GM12878 (cell line): ENCODE results near the gene HELZ. TPM values are rescaled to one million over a fixed set of nuclear protein-coding genes. Genes with fewer than 3 reads are reported as not detected.

Source experiments
- ATAC-seq: fragments of 200-7000 bp; cut with Tn5 transposase; 3 replicates; pipeline ENCODE4 v1.9.1; 2020; ENCODE audit warnings: mild to moderate bottlenecking, moderate library complexity
- BruUV-seq: library from RNA; stranded (reverse); fragments of 400-500 nt; replicated peaks from 2 replicates; lab custom pipeline; 2021; lab: Mats Ljungman, UMichigan
- CTCF ChIA-PET: fragments of 300-600 bp; sonication (Branson Sonifier 250); formaldehyde crosslinking; extraction: SDS; loops from one replicate; lab custom pipeline; 2021; ENCODE audit warnings: inconsistent platforms; lab: Yijun Ruan, JAX
- POLR2A ChIA-PET: fragments of 350-600 bp; formaldehyde crosslinking; extraction: SDS; loops from one replicate; lab custom pipeline; 2021; ENCODE audit warnings: inconsistent platforms; lab: Charles Lee
- RAD21 ChIA-PET: fragments of 300-600 bp; sonication (Branson Sonifier 250); formaldehyde crosslinking; loops from one replicate; lab custom pipeline; 2023; ENCODE audit warnings: antibody characterized with exemption; ENCODE audit not compliant: unreplicated experiment; lab: Charles Lee
- SMC1A ChIA-PET: fragments of 300-600 bp; sonication (Branson Sonifier 250); formaldehyde crosslinking; loops from one replicate; lab custom pipeline; 2023; ENCODE audit not compliant: unreplicated experiment, uncharacterized antibody; lab: Charles Lee
- DNase-seq: peaks from one replicate; pipeline ENCODE4 v3.0.0-alpha.2; 2011; ENCODE audit warnings: low read depth, low spot score
- FAIRE-seq: peaks from 3 replicates; lab custom pipeline; 2011; peaks lifted over from hg19 to GRCh38; lab: Jason Lieb, UNC
- H2AFZ ChIP-seq: 2 replicates; pipeline ENCODE4 v1.6.0; 2011; ENCODE audit warnings: low read depth, low read length, control low read depth; ENCODE audit not compliant: control insufficient read depth
- H3K27ac ChIP-seq: 2 replicates; pipeline ENCODE4 v1.5.1; 2011; ENCODE audit warnings: control low read depth; ENCODE audit not compliant: control insufficient read depth, insufficient read depth
- H3K27me3 ChIP-seq, 2 experiments: replicated peaks in 1 of 2; 2 replicates each; pipeline versions ENCODE4 v1.6.0 to v1.6.1; 2011; ENCODE audit warnings: low read length in 1 of 2; ENCODE audit not compliant: control insufficient read depth in 2 of 2, insufficient read depth in 2 of 2
- H3K36me3 ChIP-seq, 2 experiments: 2 replicates each; pipeline ENCODE4 v1.5.1; 2011; ENCODE audit warnings: low read length in 1 of 2; ENCODE audit not compliant: control insufficient read depth in 2 of 2, insufficient read depth in 2 of 2
- H3K4me1 ChIP-seq: 2 replicates; pipeline ENCODE4 v1.6.1; 2011; ENCODE audit warnings: mild to moderate bottlenecking, low read length, moderate library complexity, mixed read lengths; ENCODE audit not compliant: control insufficient read depth, insufficient read depth
- H3K4me2 ChIP-seq: 2 replicates; pipeline ENCODE4 v1.6.0; 2011; ENCODE audit warnings: control low read depth; ENCODE audit not compliant: control insufficient read depth, insufficient read depth
- H3K4me3 ChIP-seq: fragments of 200-600 bp; sonication (generic); 2 replicates; pipeline ENCODE4 v1.5.1; 2016
- H3K79me2 ChIP-seq: 2 replicates; pipeline ENCODE4 v1.6.0; 2011; ENCODE audit warnings: low read length; ENCODE audit not compliant: control insufficient read depth, insufficient read depth
- H3K9ac ChIP-seq: 2 replicates; pipeline ENCODE4 v1.8.0; 2011; ENCODE audit warnings: low read length, control low read depth, mixed read lengths; ENCODE audit not compliant: control insufficient read depth, insufficient read depth
- H3K9me3 ChIP-seq: replicated peaks from 3 replicates; pipeline ENCODE4 v1.5.1; 2011; ENCODE audit warnings: mild to moderate bottlenecking, low read length; ENCODE audit not compliant: control insufficient read depth, insufficient read depth
- H4K20me1 ChIP-seq: 2 replicates; pipeline ENCODE4 v1.6.0; 2011; ENCODE audit not compliant: control insufficient read depth, insufficient read depth
- IKZF1 ChIP-seq: fragments of 450-650 bp; conservative IDR thresholded peaks from 2 replicates; pipeline ENCODE4 v1.6.1; 2017; ENCODE audit warnings: antibody characterized with exemption, mild to moderate bottlenecking
- SP1 ChIP-seq: IDR thresholded peaks from one replicate; pipeline ENCODE4 v1.6.1; 2011; ENCODE audit warnings: low read depth, low read length
- WGBS: methylation state at CpG from one replicate; pipeline ENCODE4 v1.1.6; 2016; ENCODE audit warnings: low lambda C conversion rate; ENCODE audit not compliant: insufficient replicate concordance, insufficient coverage; ENCODE audit errors: missing lambda C conversion rate; 5-methylcytosine and 5-hydroxymethylcytosine counted together
- in situ Hi-C: fragments of 300-500 bp; cut with MboI; formaldehyde crosslinking; loops from 9 replicates; pipeline ENCODE4 v1.14.3; 2018; ENCODE audit warnings: mixed read lengths
- intact Hi-C: fragments of 100-400 bp; cut with micrococcal nuclease; formaldehyde crosslinking; loops from one replicate; pipeline ENCODE4 v1.14.2; 2022; ENCODE audit not compliant: unreplicated experiment
- polyA plus RNA-seq, 11 experiments: library from polyadenylated mRNA; depleted of rRNA in 4 of 11; unstranded in 6 of 11; stranded (reverse) in 5 of 11; fragments of >200 nt; fragmentation: Nextera tagmentation in 4 of 11; fragmentation: Illumina TruSeq in 1 of 11; extraction: Ambion mirVana in 4 of 11; extraction: Trizol in 1 of 11; gene quantifications; 1 replicate in 1 of 11; 2 replicates in 10 of 11; pipeline versions ENCODE4 v1.2.1 to v1.2.3, GENCODE V29; 2011 to 2016; ENCODE audit warnings: inconsistent platforms in 2 of 11, missing spikeins in 2 of 11, low read depth in 1 of 11
- total RNA-seq, 4 experiments: library from RNA; depleted of rRNA in 3 of 4; stranded (reverse); fragments of >200 nt in 3 of 4; fragmentation: Illumina TruSeq in 1 of 4; extraction: Trizol in 1 of 4; gene quantifications; 2 replicates each; pipeline versions ENCODE4 v1.2.1 to v1.2.3, GENCODE V29; 2013 to 2021
- TF ChIP-seq, protein P1 (sequence below): IDR thresholded peaks from 2 replicates; pipeline ENCODE4 v1.6.1; 2011; ENCODE audit warnings: borderline replicate concordance, low read depth, mild to moderate bottlenecking, moderate library complexity, low read length; ENCODE audit not compliant: insufficient read depth, poor library complexity, severe bottlenecking
- TF ChIP-seq, protein P2 (sequence below): fragments of 450-650 bp; formaldehyde crosslinking; IDR thresholded peaks from 2 replicates; pipeline ENCODE4 v1.4.0; 2020; ENCODE audit warnings: mild to moderate bottlenecking, moderate library complexity

Gene HELZ
- total and polyA plus RNA-seq, 10 of the 15 experiments (the other 5 are each of a cell fraction or from before 2014, with no cell fraction given): 1.5 to 36.8 (median 19.1) TPM

DNA sequence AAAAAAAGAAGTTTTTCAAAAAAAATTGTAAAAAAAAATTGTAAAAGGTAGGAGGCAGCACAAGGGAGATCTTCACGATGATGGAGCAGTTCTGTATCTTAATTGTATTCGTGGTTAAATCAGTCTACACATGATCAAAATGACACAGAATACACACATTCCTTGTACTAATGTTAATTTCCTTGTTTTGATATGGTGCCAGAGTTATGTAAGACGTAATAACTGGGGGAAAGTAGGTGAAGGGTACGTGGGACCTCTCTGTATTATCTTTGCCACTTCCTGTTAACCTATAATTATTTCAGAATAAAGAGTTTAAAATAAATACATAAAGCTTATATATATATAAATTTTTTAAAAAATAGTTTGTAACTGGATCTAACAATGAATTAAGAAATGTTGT lies 36.8 kb downstream of the HELZ start:
- no peaks in the 10 kb centered on the region for H3K4me1 ChIP-seq
- SMC1A ChIA-PET: interaction anchor here (1.1 kb wide), 1 partner anchor 16 kb away, joined by 3 read pairs; no protein-coding TSS in a partner anchor
- H3K27me3 ChIP-seq: no peaks in the 10 kb centered on the region
- in situ Hi-C loops: no loop called here
- no peaks in the 10 kb centered on the region for H3K79me2 ChIP-seq
- RAD21 ChIA-PET: no interaction called here
- POLR2A ChIA-PET: no interaction called here
- H3K9me3 ChIP-seq: no peaks in the 10 kb centered on the region
- no peak overlapping the region for H3K4me3 ChIP-seq
- BruUV-seq: no TSS peak
- no peak overlapping the region for H3K27ac ChIP-seq
- WGBS: 97% methylated on average over 4 of the region's 4 CpGs
- CTCF ChIA-PET: no interaction called here
- H4K20me1 ChIP-seq: no peaks in the 10 kb centered on the region
- intact Hi-C loops: no loop called here
- H3K9ac ChIP-seq: no peak overlapping the region
- no peak overlapping the region for H3K4me2 ChIP-seq
- no peaks in the 10 kb centered on the region; a peak in 1 of 4 replicates for H3K36me3 ChIP-seq
- no peak for TF ChIP-seq IKZF1
- TF ChIP-seq, protein P1, sequence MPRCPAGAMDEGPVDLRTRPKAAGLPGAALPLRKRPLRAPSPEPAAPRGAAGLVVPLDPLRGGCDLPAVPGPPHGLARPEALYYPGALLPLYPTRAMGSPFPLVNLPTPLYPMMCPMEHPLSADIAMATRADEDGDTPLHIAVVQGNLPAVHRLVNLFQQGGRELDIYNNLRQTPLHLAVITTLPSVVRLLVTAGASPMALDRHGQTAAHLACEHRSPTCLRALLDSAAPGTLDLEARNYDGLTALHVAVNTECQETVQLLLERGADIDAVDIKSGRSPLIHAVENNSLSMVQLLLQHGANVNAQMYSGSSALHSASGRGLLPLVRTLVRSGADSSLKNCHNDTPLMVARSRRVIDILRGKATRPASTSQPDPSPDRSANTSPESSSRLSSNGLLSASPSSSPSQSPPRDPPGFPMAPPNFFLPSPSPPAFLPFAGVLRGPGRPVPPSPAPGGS: no peak
- TF ChIP-seq, protein P2, sequence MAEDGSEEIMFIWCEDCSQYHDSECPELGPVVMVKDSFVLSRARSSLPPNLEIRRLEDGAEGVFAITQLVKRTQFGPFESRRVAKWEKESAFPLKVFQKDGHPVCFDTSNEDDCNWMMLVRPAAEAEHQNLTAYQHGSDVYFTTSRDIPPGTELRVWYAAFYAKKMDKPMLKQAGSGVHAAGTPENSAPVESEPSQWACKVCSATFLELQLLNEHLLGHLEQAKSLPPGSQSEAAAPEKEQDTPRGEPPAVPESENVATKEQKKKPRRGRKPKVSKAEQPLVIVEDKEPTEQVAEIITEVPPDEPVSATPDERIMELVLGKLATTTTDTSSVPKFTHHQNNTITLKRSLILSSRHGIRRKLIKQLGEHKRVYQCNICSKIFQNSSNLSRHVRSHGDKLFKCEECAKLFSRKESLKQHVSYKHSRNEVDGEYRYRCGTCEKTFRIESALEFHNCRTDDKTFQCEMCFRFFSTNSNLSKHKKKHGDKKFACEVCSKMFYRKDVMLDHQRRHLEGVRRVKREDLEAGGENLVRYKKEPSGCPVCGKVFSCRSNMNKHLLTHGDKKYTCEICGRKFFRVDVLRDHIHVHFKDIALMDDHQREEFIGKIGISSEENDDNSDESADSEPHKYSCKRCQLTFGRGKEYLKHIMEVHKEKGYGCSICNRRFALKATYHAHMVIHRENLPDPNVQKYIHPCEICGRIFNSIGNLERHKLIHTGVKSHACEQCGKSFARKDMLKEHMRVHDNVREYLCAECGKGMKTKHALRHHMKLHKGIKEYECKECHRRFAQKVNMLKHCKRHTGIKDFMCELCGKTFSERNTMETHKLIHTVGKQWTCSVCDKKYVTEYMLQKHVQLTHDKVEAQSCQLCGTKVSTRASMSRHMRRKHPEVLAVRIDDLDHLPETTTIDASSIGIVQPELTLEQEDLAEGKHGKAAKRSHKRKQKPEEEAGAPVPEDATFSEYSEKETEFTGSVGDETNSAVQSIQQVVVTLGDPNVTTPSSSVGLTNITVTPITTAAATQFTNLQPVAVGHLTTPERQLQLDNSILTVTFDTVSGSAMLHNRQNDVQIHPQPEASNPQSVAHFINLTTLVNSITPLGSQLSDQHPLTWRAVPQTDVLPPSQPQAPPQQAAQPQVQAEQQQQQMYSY (CRISPR knock-in tag): no peak
- TF ChIP-seq SP1: no peak
- DNase-seq: no peak
- FAIRE-seq: no peak
- no peak overlapping the region for H2AFZ ChIP-seq
- ATAC-seq: no peak
